ENCODE results near the gene NUF2.
"Not testable (repeated sequence)": the region's sequence is repeated elsewhere in the genome, so short reads cannot be mapped to it uniquely, and the experiment has no call there.

Gene NUF2

DNA sequence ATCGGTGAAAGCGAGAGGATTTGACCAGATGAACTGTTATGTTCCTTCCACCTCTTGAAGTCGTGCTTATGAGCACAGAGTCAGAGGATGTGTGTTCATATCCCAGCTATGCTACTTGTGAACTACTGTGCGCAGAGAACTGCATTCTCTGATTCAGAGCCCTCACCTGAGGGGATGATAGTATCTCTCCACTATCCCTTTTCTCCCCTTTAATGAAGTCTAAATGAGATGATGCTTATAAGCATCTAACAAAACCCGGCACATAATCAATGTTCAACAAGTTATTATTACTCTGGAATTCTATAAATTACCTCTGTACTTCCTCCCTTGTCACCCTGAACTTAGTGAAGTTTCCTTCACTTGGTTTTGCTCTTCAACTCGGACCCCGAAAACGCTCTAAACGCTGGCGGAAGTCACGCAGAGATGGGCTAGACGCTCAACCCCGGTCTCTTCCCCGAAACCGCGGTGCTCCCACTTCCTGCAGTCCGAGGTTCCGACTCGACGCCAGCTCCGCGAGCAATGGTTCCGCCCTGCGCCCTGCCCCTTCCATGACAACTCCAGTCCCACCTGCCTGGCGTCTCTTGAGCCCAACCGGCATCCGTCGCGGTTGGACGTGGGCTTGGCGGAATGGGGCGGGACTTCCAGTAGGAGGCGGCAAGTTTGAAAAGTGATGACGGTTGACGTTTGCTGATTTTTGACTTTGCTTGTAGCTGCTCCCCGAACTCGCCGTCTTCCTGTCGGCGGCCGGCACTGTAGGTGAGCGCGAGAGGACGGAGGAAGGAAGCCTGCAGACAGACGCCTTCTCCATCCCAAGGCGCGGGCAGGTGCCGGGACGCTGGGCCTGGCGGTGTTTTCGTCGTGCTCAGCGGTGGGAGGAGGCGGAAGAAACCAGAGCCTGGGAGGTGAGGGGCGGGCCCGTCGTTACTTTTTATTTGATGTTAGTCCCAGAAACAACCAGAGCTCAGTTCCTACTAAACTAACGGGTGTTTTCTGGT is at the start of gene NUF2:
NUF2 (plus strand) TSS at position 644 of the 995 bp plus-strand sequence. CDS start 4,098 bp downstream, outside the sequence.
- peak; percentile 99 for DNase-seq (ENCODE audit: low read depth, low spot score)

- DNase-seq (ENCODE audit: low read depth, low spot score), result no peak
Measured at GRCh38 chr1:163273766-163274441, 47.9 kb upstream of the NUF2 start.

GRCh38 chr1:163275222-163275621 is 46.5 kb upstream of the NUF2 start:
- peak; percentile 6 for DNase-seq (ENCODE audit: low read depth, low spot score)

DNA sequence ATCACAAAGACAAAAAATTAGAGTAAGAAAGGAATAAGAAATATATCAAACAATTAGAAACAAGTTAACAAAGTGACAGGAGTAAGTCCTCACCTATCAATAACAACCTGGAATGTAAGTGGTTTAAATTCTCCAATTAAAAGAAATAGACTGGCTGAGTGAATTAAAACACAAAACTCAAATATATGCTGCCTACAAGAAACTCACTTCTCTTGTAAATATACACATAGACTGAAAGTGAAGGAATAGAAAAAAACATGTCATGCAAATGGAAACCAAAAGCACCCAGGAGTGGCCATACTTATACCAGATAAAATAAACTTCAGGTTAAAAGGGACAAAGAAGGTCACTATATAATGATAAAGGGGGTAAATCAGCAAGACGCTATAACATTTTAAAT is 43.2 kb upstream of the NUF2 start:
- DNase-seq (ENCODE audit: low read depth, low spot score), result no peak

GRCh38 chr1:163284867-163285266 is 36.9 kb upstream of the NUF2 start:
- not testable (repeated sequence) for DNase-seq (ENCODE audit: low read depth, low spot score)

DNA sequence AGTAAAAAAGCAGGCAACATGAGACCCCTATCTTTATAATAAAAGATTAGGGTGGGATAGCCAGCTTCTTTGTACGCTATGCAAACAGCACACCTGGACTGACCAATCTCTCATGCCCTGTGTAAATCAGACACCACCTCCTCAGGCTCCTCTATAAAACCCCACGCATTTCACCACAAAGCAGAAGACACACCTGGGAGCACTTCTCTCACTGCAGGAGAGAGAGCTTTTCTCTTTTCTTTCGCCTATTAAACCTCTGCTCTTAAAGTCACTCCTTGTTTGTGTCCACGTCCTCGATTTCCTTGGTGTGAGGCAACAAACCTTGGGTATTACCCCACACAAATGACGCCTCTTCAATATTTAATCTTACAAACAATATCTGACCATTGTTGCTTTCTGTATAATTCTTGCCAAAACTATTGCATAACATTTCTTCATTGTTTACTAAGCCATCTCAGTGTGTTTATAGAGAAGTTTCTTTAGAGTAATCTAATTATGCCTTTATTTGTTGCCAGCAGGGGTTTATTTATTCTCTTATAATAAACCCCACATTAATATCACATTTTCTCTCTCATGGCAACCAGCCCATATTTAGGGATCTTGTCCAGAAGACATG is 31.6 kb upstream of the NUF2 start:
- no peak for DNase-seq (ENCODE audit: low read depth, low spot score)

DNA sequence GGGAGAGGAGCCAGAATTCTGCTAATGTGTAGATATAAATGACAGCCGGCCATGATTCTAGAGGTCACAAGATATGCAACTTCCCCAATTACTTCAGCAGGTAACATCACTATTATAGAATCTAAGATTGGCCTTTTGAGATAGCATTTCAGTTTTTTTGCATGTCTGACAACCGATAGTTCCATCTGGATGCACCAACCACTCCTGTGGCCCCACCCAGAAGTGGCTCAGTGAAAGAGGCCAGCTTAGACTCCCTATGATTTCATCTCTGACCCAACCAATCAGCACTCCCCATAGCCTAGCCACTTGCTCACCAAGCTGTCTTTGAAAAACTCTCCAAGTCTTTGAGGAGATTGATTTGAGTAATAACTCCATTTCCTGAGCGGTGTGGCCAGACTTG is 30.3 kb upstream of the NUF2 start:
- DNase-seq (ENCODE audit: low read depth, low spot score), result no peak

- DNase-seq (ENCODE audit: low read depth, low spot score), result not testable (repeated sequence)
Measured at GRCh38 chr1:163292153-163292552, 29.6 kb upstream of the NUF2 start.

DNA sequence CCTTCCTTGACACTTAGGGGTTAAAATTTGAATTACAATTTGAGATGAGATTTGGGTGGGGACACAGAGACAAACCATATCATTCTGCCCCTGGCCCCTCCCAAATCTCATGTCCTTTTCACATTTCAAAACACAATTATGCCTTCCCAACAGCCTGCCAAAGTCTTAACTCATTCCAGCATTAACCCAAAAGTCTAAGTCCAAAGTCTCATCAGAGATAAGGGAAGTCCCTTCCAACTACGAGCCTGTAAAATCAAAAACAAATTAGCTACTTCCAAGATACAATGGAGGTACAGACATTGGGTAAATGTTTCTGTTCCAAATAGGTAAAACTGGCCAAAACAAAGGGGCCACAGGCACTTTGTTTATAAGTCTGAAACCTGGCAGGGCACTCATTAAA is 28.3 kb upstream of the NUF2 start:
- DNase-seq (ENCODE audit: low read depth, low spot score), result not testable (repeated sequence)

GRCh38 chr1:163295949-163296348 is 25.8 kb upstream of the NUF2 start:
- DNase-seq (ENCODE audit: low read depth, low spot score), result no peak

- DNase-seq (ENCODE audit: low read depth, low spot score), result no peak
Measured at GRCh38 chr1:163296504-163297263, 25.1 kb upstream of the NUF2 start.

- no peak for DNase-seq (ENCODE audit: low read depth, low spot score)
Measured at GRCh38 chr1:163298365-163298764, 23.4 kb upstream of the NUF2 start.

DNA sequence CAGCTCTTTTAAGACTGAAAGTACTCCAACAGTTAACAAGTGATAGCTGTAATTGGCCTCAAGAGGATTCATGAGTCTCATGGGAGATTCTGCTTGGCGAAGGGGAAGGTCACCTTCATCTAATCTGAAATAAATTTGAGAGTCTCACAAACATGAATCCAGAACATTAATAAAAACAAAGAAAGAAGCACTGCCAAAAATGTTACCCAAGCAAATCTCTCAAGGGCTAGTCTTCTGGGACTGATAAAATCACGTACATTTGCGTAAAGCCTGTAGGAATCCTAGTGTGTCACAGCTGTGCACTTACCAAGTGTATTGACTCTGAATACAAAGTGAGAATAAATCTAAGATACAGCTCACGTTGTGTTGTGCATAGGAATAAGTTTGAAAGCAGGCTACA is 21.2 kb upstream of the NUF2 start:
- no peak for DNase-seq (ENCODE audit: low read depth, low spot score)

DNA sequence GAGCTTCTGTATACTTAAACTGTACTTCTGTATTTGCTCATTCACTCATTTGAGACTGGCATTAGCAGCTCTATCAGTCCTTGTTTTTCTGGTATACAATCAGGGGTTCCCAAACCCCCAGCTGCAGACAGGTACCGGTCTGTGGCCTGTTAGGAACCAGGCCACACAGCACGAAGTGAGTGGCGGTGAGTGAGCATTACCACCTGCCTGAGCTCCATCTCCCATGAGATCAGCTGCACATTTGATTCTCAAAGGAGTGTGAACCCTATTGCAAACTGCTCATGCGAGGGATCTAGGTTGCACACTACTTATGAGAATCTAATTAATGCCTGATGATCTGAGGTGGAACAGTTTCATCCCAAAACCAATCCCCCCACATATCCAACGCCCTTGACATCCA is 18.2 kb upstream of the NUF2 start:
- DNase-seq (ENCODE audit: low read depth, low spot score), result no peak

DNA sequence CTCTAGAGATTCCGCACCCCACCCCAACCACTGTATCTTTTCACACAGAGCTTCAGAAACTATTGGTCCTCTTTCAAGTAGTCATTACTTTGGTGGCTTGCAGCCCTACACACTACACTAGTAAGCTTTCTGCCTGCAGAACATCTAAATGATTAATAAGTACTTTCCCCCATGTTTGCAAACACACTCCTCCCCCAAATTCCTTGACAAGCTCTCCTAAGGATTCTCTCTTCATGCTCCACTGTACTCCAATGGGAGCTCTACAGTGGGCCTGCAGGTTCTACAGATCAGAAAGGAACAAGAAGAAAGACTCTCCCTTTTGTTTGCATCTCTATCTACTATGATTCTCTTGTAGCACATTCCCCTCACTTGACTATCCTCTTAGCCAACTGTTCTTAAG is 16.3 kb upstream of the NUF2 start:
- DNase-seq (ENCODE audit: low read depth, low spot score), result no peak

DNA sequence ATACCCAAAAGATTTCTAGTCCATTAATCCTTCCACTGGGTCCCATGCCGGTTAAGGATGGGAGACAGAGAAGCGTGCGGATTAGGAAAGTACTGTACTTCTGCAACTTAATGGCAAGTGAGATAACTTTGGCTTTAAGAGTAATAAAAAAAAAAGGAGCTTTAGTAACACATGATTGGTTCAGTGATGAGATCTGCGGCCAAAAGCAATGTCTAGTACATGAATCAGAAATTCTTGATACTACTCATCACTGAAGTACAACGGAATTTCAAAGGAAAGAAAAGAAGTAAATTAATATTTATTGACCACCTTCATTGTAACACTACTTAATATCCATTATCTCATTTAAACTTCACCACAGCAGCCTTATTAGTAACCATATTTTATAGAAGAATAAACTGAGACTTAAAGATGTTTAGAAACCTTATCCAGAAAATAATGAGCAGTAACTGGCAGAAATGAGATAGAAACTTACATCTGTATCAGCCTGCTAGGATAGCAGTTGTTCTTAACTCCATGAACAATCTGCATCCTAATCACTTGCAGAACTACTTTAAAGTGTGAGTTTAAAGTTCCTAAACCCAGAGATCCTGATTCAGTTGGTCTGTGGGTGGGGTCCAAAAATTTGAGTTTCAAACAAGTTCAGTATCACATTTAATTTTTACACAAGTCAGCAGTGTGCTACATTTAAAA is 14.1 kb upstream of the NUF2 start:
- DNase-seq (ENCODE audit: low read depth, low spot score), result peak; percentile 66

DNA sequence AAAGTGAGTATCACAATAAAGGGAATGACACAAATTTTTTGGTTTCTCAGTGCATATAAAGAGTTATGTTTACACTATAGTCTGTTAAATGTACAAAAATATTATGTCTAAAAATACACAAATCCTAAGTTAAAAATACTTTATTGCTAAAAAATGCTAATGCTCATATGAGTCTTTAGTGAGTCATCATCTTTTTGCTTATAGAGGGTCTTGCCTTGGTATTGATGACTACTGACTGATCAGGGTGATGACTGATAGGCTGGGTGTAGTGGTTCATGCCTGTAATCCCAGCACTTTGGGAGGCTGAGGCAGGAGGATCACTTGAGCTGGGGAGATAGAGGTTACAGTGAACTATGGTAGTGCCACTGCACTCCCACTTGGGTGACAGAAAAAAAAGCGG is 12.9 kb upstream of the NUF2 start:
- no peak for DNase-seq (ENCODE audit: low read depth, low spot score)

DNA sequence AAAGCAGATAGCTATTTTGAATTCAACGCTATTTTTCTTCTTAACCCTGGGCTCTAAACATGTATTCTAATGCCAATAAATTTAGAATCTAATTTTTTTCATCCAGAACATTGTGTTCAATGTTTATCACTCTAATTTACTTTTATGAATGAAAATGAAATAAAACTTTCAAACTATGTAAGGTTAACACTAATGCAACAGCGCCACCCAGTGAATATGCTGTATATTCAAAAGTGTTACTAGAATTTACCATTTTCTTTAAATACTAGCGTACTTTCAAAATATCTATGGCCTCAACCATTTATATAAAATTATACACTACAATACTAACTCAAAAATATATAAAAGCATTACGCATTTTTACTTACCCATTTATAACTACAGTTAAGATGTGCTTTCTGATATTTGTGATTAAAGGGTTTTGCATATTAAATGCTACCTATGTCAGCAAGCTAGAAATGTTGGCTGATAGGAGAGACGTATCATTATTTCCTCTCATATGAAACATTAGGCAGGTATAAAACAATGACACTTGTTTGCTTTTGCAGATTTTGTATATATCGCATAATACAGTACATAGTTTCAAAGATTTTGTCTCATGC is 5.9 kb upstream of the NUF2 start:
- peak; percentile 62 for DNase-seq (ENCODE audit: low read depth, low spot score)

DNA sequence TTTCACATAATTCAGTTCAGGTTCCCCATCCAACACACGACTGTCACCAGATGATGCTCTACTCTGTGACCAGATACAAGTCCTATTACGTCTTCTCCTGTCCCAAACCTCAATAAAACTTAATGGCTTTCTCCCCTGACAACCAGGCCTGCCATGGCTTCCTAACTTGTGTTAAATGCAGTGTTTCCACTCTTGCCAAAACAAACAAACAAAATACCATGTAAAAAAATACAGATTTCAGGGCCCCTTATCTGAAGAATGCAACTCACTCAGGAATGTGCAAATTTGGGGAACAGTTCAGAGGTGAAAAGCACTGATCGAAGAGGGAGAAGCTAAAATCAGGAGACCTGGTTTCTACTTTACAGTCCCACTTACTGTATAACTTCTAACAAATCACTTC is 863 bp upstream of the NUF2 start:
- peak; percentile 4 for DNase-seq (ENCODE audit: low read depth, low spot score)

DNA sequence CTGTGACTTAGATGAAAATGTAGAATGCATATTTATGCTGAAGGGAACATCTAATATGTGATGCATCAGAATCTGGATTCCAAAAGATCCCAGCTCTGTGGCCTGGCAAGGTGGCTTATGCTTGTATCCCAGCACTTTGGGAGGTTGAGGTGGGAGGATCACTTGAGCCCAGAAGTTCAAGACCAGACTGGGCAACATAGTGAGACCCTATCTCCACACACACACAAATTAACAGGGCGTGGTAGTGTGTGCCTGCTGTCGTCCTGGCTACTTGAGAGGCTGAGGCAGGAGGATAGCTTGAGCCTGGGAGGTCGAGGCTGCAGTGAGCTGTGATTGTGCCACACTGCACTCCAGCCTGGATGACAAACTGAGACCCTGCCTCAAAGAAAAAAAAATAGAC is 1.6 kb downstream of the NUF2 start:
- DNase-seq (ENCODE audit: low read depth, low spot score), result not testable (repeated sequence)

DNA sequence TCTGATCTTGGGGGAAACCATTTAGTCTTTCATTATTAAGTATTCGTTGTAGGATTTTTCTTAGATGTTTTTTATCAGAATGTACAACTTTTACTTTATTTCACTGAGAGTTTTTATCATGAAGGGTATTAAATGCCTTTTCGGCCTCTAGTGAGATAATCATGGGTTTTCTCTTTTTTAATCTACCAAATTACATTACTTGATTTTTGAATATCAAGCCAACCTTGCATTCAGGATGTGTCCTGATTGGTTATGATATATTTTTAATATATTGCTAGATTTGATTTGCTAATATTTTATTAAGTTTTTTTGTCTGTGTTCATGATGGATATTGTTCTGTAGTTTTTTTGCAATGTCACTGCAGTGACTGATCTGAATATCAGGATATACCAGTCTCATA is 9.4 kb downstream of the NUF2 start:
- no peak for DNase-seq (ENCODE audit: low read depth, low spot score)
